ENCODE results near the gene RGS14.

The RGS14 gene

GRCh38 chr5:177382423-177383029 is 24.8 kb downstream of the RGS14 start:
- no peak for DNase-seq (ENCODE audit: low read depth)

DNA sequence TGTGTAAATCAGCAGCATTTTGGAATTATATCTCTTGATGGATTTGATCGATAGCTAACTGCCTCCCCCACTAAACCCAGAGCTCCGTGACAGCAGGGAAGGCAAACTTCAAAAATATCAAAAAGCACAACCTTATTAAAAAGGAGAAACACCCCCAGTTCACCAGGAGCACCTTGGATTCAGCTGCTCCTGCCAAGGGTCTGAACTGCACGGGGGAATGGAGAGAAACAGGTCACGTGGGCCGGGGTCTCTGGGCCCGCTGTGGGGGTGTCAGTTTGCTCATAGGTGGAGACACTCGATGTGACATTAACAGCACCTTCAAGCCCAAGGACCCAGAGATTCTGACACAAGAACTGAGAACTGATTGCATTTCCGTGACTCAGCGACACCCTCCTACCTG is 25.5 kb downstream of the RGS14 start:
- DNase-seq (ENCODE audit: low read depth), result no peak

DNA sequence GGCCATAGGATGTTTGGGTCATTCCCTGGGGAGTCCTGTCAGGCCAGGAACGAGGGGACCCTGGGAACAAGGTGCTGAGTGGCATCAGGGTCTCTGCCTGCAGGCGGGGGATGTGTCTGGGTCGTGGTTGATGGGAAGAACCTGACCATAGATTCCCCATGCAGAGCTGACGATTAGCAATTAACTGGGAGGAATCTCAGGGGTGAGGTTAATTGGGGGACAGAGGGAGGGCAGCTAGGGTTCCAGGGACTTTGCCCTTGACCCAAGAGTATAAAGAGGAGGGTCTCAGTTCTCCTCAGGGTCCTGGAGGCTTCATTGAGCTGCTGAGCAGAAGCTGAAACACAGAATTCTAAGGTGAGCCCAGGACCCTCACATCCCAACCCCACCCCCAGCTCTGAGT is 26.4 kb downstream of the RGS14 start, which contains the start of gene SLC34A1:
TSS of gene SLC34A1 (plus strand) at position 301 of the 400 bp plus-strand sequence. CDS start 1,308 bp downstream, outside the sequence.
- no peak for DNase-seq (ENCODE audit: low read depth)

GRCh38 chr5:177385720-177386119 is 28.0 kb downstream of the RGS14 start:
- no peak for DNase-seq (ENCODE audit: low read depth)

- no peak for DNase-seq (ENCODE audit: low read depth)
Observed at GRCh38 chr5:177386542-177386941, 28.8 kb downstream of the RGS14 start.

DNA sequence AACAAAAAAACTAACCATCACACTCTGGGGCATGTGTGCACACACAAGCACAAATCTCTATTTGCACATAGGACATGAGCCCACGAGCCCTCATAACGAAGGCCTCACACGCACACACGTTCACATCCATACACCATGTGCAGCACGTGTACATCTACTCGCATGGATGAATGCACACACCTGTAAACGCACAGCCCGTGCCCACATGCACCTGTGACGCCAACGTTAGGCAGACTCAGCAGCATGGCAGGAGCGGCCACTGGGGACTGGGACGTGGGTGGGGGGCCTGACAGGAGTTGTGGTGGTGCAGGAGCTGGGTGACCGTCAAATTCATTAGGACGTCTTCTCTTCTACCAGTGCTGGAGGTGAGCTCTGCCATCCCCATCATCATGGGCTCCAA is 29.7 kb downstream of the RGS14 start:
- no peak for DNase-seq (ENCODE audit: low read depth)

GRCh38 chr5:177388521-177389052 is 30.9 kb downstream of the RGS14 start:
- no peak for DNase-seq (ENCODE audit: low read depth)

DNA sequence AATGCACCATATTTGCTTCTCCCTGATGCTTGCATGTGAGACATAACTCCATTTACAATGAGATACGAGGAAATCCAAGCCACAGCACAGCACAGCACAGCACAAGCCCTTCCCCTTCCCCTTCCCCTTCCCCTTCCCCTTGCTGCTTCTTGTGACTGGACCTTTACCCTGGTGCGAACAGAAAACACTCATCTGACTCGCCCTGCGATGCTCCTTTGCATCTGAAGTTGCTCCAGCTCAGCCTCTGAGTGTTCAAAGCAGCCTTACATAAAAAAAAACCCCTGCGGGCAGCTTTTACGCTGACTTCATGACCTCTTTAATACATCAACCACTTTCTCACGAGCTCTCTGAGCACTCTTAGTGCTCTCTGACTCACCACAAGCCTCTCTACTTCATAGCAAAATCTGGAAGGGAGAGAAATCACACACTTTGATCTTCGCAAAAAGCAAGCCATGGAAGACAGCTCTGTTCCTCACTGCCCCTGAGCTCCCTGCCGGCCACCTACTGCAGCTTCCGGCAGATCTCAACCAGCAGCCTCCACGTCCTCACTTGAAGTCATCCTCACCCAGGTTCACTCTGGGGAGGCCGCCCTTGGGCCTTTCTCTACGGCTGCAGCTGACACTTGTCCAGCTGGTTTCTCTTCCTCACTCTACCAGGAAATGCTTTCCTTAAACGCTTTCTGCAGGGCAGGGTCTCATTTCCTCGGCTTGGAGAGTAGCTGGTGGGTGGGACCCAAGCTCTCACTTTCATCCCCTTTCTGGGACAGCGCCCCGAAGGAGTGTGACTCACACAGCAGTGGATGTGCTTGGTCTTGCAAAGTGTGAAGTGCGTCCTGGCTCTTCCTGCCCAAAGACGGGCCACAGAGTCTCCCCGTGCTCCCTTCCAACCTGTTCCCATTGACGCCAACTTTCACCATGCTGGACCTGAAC is 31.8 kb downstream of the RGS14 start:
- DNase-seq (ENCODE audit: low read depth), result no peak

- DNase-seq (ENCODE audit: low read depth), result peak; percentile 65
Observed at GRCh38 chr5:177390363-177391300, 32.9 kb downstream of the RGS14 start.

DNA sequence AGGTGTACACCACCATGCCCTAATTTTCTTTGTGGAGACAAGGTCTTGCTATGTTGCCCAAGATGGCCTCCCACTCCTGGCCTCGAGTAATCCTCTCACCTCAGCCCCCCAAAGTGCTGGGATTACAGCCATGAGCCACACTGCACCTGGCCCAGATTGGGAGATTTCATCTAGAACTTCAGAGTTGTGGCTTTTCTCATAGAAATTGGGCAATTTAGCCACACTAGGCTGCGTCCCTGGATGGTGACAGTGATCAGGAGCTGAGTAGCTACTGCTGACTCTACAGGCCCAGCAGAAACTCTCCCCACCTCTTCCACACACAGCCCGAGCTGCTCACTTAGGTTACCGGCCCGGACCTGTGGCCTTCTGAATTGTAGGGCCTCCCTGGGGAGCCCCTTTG is 35.0 kb downstream of the RGS14 start:
- no peak for DNase-seq (ENCODE audit: low read depth)

GRCh38 chr5:177393206-177393765 is 35.6 kb downstream of the RGS14 start:
- DNase-seq (ENCODE audit: low read depth), result no peak

DNA sequence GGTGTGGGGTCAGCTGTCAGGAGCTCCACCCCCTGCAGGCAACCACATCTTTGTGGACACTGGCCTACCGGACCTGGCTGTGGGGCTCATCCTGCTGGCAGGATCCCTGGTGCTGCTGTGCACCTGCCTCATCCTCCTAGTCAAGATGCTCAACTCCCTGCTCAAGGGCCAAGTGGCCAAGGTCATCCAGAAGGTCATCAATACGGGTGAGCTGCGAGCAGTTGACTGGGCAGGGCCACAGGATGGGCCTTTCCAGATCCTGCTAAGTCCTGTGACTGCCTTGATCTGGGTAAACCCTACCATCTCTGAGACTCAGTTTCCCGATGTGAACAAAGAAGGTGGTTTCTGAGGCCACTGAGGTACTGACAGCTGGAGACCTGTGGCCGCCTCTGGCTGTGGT is 36.3 kb downstream of the RGS14 start:
- DNase-seq (ENCODE audit: low read depth), result no peak

- DNase-seq (ENCODE audit: low read depth), result no peak
Observed at GRCh38 chr5:177396078-177396477, 38.4 kb downstream of the RGS14 start.

- no peak for DNase-seq (ENCODE audit: low read depth)
Observed at GRCh38 chr5:177396807-177397206, 39.1 kb downstream of the RGS14 start.

GRCh38 chr5:177397875-177398390 is 40.2 kb downstream of the RGS14 start:
- no peak for DNase-seq (ENCODE audit: low read depth)

- no peak for DNase-seq (ENCODE audit: low read depth)
Observed at GRCh38 chr5:177399997-177400868, 42.5 kb downstream of the RGS14 start, which contains the start of gene PFN3. Gene PFN3, minus strand, starts transcription at chr5:177400661. Its CDS starts 85 bp downstream, at chr5:177400576.

DNA sequence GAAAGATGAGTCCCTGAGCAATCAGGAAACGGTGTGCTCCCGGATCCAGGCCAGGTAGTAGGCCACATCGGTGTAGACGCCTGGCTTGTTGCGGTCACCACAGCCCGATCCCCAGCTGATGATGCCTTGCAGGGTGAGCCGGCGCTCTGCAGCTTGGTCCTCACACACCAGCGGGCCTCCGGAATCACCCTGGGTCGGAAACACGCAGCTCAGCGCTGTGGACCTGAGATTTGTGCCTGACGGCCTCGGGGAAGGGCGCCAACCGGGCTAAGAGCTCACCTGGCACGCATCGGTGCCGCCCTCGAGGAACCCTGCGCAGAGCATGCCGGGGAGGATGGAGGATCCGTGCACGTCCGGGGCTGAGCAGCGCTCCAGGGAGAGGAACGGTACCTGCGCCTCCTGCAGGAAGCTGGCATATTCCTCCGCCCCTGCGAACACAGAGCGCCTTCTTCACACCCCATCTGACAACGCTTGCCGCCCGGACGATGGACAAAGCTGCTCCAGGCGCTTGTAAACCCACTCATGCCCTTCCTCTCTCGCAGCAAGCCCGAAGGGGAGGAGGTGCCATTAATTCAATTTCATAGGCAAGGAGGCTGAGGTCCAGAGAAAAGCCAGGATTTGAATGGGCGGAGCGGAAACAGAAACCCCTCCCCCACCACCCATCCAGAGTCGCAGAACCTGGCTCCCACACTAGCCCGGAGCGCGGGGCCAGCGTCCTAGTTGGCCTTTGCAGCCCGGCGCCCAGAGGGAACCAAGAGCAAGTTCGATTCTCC is 44.7 kb downstream of the RGS14 start:
- no peak for DNase-seq (ENCODE audit: low read depth)

DNA sequence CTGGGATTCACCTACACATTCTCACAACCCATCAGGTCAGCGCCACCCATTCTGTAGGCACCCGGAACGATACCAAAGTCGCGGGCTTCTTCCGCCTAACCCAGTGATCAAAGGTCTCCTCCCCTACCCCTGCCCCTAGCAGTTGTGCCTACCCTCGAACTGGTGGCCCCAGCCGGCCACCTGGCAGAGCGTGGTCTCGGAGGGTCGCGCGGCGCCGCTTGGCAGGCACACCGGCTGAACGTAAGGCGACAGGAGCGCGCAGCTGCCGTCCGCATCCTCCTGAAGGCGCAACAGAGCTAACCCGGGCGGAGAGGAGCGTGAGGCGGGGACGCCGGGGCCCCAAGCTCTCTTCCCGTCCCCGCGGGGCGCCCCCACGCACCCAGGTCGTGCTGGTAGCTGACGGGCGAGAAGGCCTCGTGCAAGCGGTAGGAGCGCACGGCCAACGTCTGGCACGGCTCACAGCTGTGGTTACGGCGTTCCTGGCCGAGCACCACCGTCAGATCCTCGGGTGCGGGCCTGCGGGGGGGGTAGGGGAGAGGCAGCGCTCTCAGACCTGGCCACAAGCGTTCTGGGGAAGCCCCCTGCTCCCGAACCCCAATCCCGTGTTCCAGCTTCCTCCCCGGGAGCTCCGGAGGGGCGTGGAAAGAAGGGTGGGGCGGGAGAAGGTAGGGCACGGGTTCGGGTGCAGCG is 45.5 kb downstream of the RGS14 start:
- DNase-seq (ENCODE audit: low read depth), result no peak

Data from fibroblast of the conjunctiva (primary cell).